Measurements from ENCODE around the gene MBLAC1. TPM values are rescaled to one million over a fixed set of nuclear protein-coding genes. Genes with fewer than 3 reads are reported as not detected.

Gene MBLAC1
- total RNA-seq, 1 experiment from 2014 or later: 2.4 TPM

DNA sequence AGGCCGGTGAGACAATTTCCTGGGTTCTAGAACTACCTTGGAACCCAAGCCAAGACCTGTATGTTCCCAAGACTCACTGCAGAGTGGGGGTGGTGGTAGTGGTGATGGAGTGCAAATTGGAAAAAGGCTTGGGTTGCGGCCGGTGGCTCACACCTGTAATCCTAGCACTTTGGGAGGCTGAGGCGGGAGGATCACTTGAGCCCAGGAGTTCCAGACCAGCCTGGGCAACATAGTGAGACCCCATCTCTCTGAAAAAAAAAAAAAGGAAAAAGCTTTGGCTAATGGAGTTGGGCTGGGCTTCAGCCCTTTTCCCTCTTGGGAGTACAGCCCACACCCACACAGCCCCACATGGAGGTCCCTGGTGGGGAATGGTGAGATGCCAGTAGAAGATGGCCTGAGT, 21.2 kb upstream of the MBLAC1 start:
- no peaks in the 10 kb centered on the region for H3K27me3 ChIP-seq (replicated peaks)
- no peak overlapping the region for H3K27ac ChIP-seq
- no peaks in the 10 kb centered on the region for H3K9me3 ChIP-seq (replicated peaks)
- H3K4me1 ChIP-seq (replicated peaks): peaks cover 19% of the 10 kb centered on the region
- H3K4me3 ChIP-seq: no peak overlapping the region
- H3K36me3 ChIP-seq: peaks cover 56% of the 10 kb centered on the region
- DNase-seq (ENCODE audit: low read depth in 1 of 2, low spot score in 2 of 2): no peak

GRCh38 chr7:100106633-100107032, 20.1 kb upstream of the MBLAC1 start:
- H3K9me3 ChIP-seq (replicated peaks): no peaks in the 10 kb centered on the region
- peaks cover 63% of the 10 kb centered on the region for H3K36me3 ChIP-seq

DNA sequence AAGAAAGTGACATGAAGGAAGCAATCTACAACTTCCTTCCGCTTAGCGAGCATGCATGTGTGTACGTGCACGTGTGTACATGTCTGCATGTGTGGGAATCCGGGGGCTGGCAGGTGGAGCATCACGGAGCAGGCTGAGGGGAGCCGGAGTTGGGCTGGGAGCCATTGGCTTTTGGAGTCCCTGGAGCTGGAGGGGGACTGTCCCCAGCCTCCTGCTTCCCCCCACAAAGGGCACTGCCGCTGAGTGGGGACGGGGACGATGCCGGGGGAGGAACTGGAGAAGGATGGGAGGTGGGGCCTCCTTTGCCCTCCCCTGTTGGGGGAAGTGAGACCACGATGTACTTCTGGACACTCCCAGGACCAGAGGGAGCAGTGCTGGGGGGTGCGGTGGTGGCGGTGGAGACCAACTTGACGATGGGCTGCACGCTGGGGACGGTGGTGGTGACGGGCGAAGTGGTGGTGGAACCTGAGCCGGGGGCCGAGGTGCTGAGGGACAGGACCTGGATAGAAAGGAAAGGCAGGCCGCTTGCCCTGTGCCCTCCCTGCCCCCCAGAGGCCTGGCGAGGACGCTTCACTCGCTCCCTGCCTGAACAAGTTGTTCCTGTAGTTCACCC, 19.5 kb upstream of the MBLAC1 start:
- Histone ChIP-seq H3K4me1 (replicated peaks) (peaks cover 15% of the 10 kb centered on the region), H3K4me3 (no peak overlapping the region), H3K36me3 (peaks cover 66% of the 10 kb centered on the region), H3K27ac (no peak overlapping the region), H3K27me3 (replicated peaks) (no peaks in the 10 kb centered on the region), H3K9me3 (replicated peaks) (no peaks in the 10 kb centered on the region)
- no peak for DNase-seq (ENCODE audit: low read depth in 1 of 2, low spot score in 2 of 2)

More at GRCh38 chr7:100106633-100107032, 20.1 kb upstream of the MBLAC1 start:
- Histone ChIP-seq H3K27me3 (replicated peaks) (no peaks in the 10 kb centered on the region), H3K4me3 (no peak overlapping the region), H3K27ac (no peak overlapping the region), H3K4me1 (replicated peaks) (peaks cover 19% of the 10 kb centered on the region)
- DNase-seq (ENCODE audit: low read depth in 1 of 2, low spot score in 2 of 2): no peak

GRCh38 chr7:100107890-100108289, 18.9 kb upstream of the MBLAC1 start:
- DNase-seq (ENCODE audit: low read depth in 1 of 2, low spot score in 2 of 2): no peak
- H3K4me3 ChIP-seq: no peak overlapping the region
- H3K4me1 ChIP-seq (replicated peaks): peaks cover 8% of the 10 kb centered on the region
- no peaks in the 10 kb centered on the region for H3K9me3 ChIP-seq (replicated peaks)
- no peak overlapping the region for H3K27ac ChIP-seq
- peaks cover 73% of the 10 kb centered on the region for H3K36me3 ChIP-seq
- no peaks in the 10 kb centered on the region for H3K27me3 ChIP-seq (replicated peaks)

DNA sequence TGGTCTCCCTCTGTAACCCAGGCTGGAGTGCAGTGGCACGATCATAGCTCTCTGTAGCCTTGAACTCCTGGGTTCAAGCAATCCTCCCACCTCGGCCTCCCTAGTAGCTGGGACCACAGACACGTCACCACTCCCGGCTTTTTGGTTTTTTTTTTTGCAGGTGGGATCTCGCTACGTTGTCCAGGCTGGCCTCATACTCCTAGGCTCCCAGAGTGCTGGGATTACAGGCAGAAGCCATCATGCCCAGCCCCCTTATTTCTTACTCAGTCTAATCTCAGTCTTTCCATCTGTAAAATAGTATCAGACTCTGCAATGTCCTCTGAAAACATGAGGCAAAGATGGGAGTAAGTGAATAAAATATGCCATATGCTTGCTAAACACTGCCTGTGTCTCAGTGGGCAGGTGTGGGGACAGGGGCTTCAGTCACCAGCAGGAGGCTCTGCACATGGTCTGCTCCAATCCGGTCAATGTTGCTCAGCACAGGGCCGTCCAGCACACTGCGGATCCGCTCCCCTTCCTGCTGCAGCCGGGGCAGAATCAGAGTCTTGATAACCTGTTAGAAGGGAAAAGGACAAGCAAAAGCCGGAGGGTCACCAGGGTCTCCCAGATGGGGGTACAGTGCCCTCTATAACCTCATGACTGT, 17.1 kb upstream of the MBLAC1 start:
- peaks cover 82% of the 10 kb centered on the region for H3K36me3 ChIP-seq
- no peak for DNase-seq (ENCODE audit: low read depth in 1 of 2, low spot score in 2 of 2)
- H3K27ac ChIP-seq: no peak overlapping the region
- H3K9me3 ChIP-seq (replicated peaks): no peaks in the 10 kb centered on the region
- H3K4me1 ChIP-seq (replicated peaks): no peaks in the 10 kb centered on the region
- no peak overlapping the region for H3K4me3 ChIP-seq
- H3K27me3 ChIP-seq (replicated peaks): no peaks in the 10 kb centered on the region

GRCh38 chr7:100111156-100111555, 15.6 kb upstream of the MBLAC1 start:
- DNase-seq (ENCODE audit: low read depth in 1 of 2, low spot score in 2 of 2): no peak
- H3K27me3 ChIP-seq (replicated peaks): no peaks in the 10 kb centered on the region
- H3K36me3 ChIP-seq: peaks cover 76% of the 10 kb centered on the region
- H3K4me1 ChIP-seq (replicated peaks): no peaks in the 10 kb centered on the region
- H3K9me3 ChIP-seq (replicated peaks): no peaks in the 10 kb centered on the region
- no peak overlapping the region for H3K27ac ChIP-seq
- H3K4me3 ChIP-seq: no peak overlapping the region

- Histone ChIP-seq H3K27me3 (replicated peaks) (no peaks in the 10 kb centered on the region), H3K4me3 (no peak overlapping the region), H3K36me3 (peaks cover 70% of the 10 kb centered on the region), H3K9me3 (replicated peaks) (no peaks in the 10 kb centered on the region), H3K4me1 (replicated peaks) (no peaks in the 10 kb centered on the region), H3K27ac (no peak overlapping the region)
- no peak for DNase-seq (ENCODE audit: low read depth in 1 of 2, low spot score in 2 of 2)
Measured at GRCh38 chr7:100111914-100112313, 14.9 kb upstream of the MBLAC1 start.

GRCh38 chr7:100115026-100115425, 11.7 kb upstream of the MBLAC1 start:
- Histone ChIP-seq H3K27me3 (replicated peaks) (no peaks in the 10 kb centered on the region), H3K36me3 (peaks cover 53% of the 10 kb centered on the region), H3K4me3 (no peak overlapping the region), H3K9me3 (replicated peaks) (no peaks in the 10 kb centered on the region), H3K27ac (no peak overlapping the region), H3K4me1 (replicated peaks) (peaks cover 1% of the 10 kb centered on the region)
- DNase-seq (ENCODE audit: low read depth in 1 of 2, low spot score in 2 of 2): no peak

GRCh38 chr7:100118388-100119071, 8.2 kb upstream of the MBLAC1 start:
- Histone ChIP-seq H3K4me1 (replicated peaks) (peaks cover 9% of the 10 kb centered on the region), H3K4me3 (peak overlapping the region; percentile 64), H3K27ac (peak overlapping the region; percentile 93), H3K27me3 (replicated peaks) (no peaks in the 10 kb centered on the region), H3K9me3 (replicated peaks) (no peaks in the 10 kb centered on the region), H3K36me3 (peaks cover 22% of the 10 kb centered on the region)
- DNase-seq (ENCODE audit: low read depth in 1 of 2, low spot score in 2 of 2): no peak

DNA sequence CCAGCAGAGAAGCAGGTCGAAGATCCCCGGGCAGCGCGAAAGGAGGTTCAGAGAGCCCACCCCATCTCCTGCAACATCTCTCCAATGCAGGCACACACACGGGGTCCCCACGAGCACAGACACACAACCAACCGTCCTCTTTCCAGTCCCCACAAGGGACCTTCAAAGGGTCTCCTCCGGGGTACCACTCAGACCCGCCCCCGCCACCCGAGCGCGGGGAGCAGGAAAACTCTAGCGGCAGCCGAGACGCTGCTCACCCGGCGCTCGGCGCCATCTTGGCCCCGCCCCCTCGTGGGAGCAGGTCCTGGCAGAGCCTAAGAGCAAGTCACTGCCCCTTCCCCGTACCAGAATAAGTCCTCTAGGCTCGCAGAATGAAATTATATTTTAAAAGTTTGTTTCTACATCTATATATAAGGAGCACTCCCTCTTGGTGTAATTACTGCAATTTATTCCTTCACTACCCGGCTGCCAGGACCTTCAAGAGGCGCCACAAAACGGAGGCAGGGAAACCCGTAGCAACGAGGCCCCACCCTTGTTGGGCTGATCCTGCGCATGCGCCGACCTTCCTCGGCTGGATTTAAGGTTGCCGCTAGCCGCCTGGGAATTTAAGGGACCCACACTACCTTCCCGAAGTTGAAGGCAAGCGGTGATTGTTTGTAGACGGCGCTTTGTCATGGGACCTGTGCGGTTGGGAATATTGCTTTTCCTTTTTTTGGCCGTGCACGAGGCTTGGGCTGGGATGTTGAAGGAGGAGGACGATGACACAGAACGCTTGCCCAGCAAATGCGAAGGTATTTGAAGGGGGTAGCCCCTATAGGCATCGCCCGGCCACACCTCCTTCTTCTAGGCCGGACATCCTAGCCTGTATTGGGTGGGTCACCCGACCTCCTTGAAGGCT, 7.4 kb upstream of the MBLAC1 start, which contains the start of the genes CNPY4 and TAF6:
Gene CNPY4 (plus strand): TSS at position 563 of the 898 bp plus-strand sequence. CDS start 111 bp downstream, at position 674.
Gene TAF6 (minus strand): TSS at position 287 of the 898 bp plus-strand sequence. CDS start 5,149 bp downstream, outside the sequence.
- peak; percentile 96 to 98 for DNase-seq (ENCODE audit: low read depth in 1 of 2, low spot score in 2 of 2)
- H3K27me3 ChIP-seq (replicated peaks): no peaks in the 10 kb centered on the region
- H3K4me1 ChIP-seq (replicated peaks): peaks cover 9% of the 10 kb centered on the region
- H3K36me3 ChIP-seq: peaks cover 15% of the 10 kb centered on the region
- peak within 1 kb of the TSS; percentile 93 for H3K27ac ChIP-seq
- peak within 1 kb of the TSS; percentile 64 for H3K4me3 ChIP-seq
- H3K9me3 ChIP-seq (replicated peaks): no peaks in the 10 kb centered on the region

GRCh38 chr7:100119970-100120732, 6.6 kb upstream of the MBLAC1 start:
- H3K4me1 ChIP-seq (replicated peaks): peaks cover 9% of the 10 kb centered on the region

GRCh38 chr7:100120733-100121036, 6.1 kb upstream of the MBLAC1 start:
- no peaks in the 10 kb centered on the region for H3K27me3 ChIP-seq (replicated peaks)
- DNase-seq (ENCODE audit: low read depth in 1 of 2, low spot score in 2 of 2): no peak
- H3K4me1 ChIP-seq (replicated peaks): peaks cover 9% of the 10 kb centered on the region
- H3K9me3 ChIP-seq (replicated peaks): no peaks in the 10 kb centered on the region
- H3K4me3 ChIP-seq: peak overlapping the region; percentile 64
- H3K36me3 ChIP-seq: peaks cover 14% of the 10 kb centered on the region; the same call in 1 of the 2 replicates
- no peak overlapping the region for H3K27ac ChIP-seq

More at GRCh38 chr7:100119970-100120732, 6.6 kb upstream of the MBLAC1 start:
- no peaks in the 10 kb centered on the region for H3K9me3 ChIP-seq (replicated peaks)
- DNase-seq (ENCODE audit: low read depth in 1 of 2, low spot score in 2 of 2): peak in 1 of 2 experiments; percentile 65
- peak overlapping the region; percentile 64 for H3K4me3 ChIP-seq
- H3K36me3 ChIP-seq: peaks cover 12% of the 10 kb centered on the region
- no peaks in the 10 kb centered on the region for H3K27me3 ChIP-seq (replicated peaks)
- peak overlapping the region; percentile 93; the same call in 1 of the 2 replicates for H3K27ac ChIP-seq

DNA sequence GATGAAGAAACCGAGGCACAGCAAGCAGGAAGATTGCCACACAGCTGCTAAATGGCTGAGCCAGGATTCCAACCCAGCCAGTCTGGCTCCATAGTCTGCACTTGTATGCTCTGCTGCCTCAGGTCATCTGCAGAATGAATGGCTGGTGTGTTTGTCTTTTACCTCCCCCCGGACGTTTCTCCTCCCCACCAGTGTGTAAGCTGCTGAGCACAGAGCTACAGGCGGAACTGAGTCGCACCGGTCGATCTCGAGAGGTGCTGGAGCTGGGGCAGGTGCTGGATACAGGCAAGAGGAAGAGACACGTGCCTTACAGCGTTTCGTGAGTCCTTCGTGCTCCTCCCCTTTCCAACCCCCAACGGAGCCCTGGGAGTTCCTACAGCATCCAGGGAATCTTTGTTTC, 4.7 kb upstream of the MBLAC1 start:
- H3K4me1 ChIP-seq (replicated peaks): peaks cover 14% of the 10 kb centered on the region
- H3K9me3 ChIP-seq (replicated peaks): no peaks in the 10 kb centered on the region
- H3K4me3 ChIP-seq: no peak overlapping the region
- H3K27ac ChIP-seq: no peak overlapping the region
- H3K27me3 ChIP-seq (replicated peaks): no peaks in the 10 kb centered on the region
- no peak for DNase-seq (ENCODE audit: low read depth in 1 of 2, low spot score in 2 of 2)
- H3K36me3 ChIP-seq: peaks cover 14% of the 10 kb centered on the region; the same call in 1 of the 2 replicates
